A673 (cell line): ENCODE data around the gene DNAH7. TPM values are rescaled to one million over a fixed set of nuclear protein-coding genes. Genes with fewer than 3 reads are reported as not detected.

ENCODE experiments used
- BruUV-seq: library from RNA; stranded (reverse); fragments of 400-500 nt; replicated peaks from 2 replicates; lab custom pipeline; 2021; lab: Mats Ljungman, UMichigan
- CTCF ChIA-PET: fragments of 300-600 bp; sonication (Branson Sonifier 250); formaldehyde crosslinking; loops from one replicate; lab custom pipeline; 2022; ENCODE audit warnings: antibody characterized with exemption; lab: Charles Lee
- POLR2A ChIA-PET: fragments of 300-600 bp; sonication (Branson Sonifier 250); formaldehyde crosslinking; loops from one replicate; lab custom pipeline; 2022; ENCODE audit warnings: antibody characterized with exemption; ENCODE audit not compliant: low non-redundant PET; lab: Charles Lee
- DNase-seq: peaks from one replicate; pipeline ENCODE4 v3.0.0-alpha.2; 2015; ENCODE audit warnings: low spot score
- H3K27ac ChIP-seq: fragments of 200-600 bp; sonication (generic); 2 replicates; pipeline ENCODE4 v1.5.1; 2016; ENCODE audit warnings: mixed run types, low read depth, mild to moderate bottlenecking, mixed read lengths, antibody characterized with exemption, low read length; ENCODE audit not compliant: poor library complexity, severe bottlenecking
- H3K27me3 ChIP-seq: fragments of 200-600 bp; sonication (generic); replicated peaks from 2 replicates; pipeline ENCODE4 v1.6.1; 2017; ENCODE audit warnings: mixed run types, low read depth, mild to moderate bottlenecking, mixed read lengths, antibody characterized with exemption, low read length; ENCODE audit not compliant: insufficient read depth, poor library complexity
- H3K36me3 ChIP-seq: fragments of 200-600 bp; sonication (generic); 2 replicates; pipeline ENCODE4 v1.6.1; 2016; ENCODE audit warnings: mixed run types, mild to moderate bottlenecking, mixed read lengths, antibody characterized with exemption, low read length; ENCODE audit not compliant: insufficient read depth, poor library complexity, severe bottlenecking
- H3K4me1 ChIP-seq: fragments of 200-600 bp; sonication (generic); 2 replicates; pipeline ENCODE4 v1.6.1; 2017; ENCODE audit warnings: mixed run types, mild to moderate bottlenecking, mixed read lengths, antibody characterized with exemption, low read length; ENCODE audit not compliant: insufficient read depth, poor library complexity, severe bottlenecking
- H3K4me3 ChIP-seq: fragments of 200-600 bp; sonication (generic); 2 replicates; pipeline ENCODE4 v1.5.1; 2016; ENCODE audit warnings: low read depth, mixed run types, mild to moderate bottlenecking, mixed read lengths, low read length; ENCODE audit not compliant: poor library complexity, severe bottlenecking
- H3K9me3 ChIP-seq: fragments of 200-600 bp; sonication (generic); 2 replicates; pipeline ENCODE4 v1.6.1; 2016; ENCODE audit warnings: mixed run types, low read depth, mild to moderate bottlenecking, mixed read lengths, antibody characterized with exemption, low read length; ENCODE audit not compliant: poor library complexity, severe bottlenecking
- CTCF ChIP-seq: fragments of 300-800, 200-600 bp; sonication (generic); conservative IDR thresholded peaks from 2 replicates; pipeline ENCODE4 v1.5.1; 2017; ENCODE audit warnings: low read depth, mild to moderate bottlenecking, antibody characterized with exemption, low read length, moderate library complexity, mixed read lengths
- EZH2 ChIP-seq: fragments of 200-600 bp; sonication (generic); IDR thresholded peaks from 2 replicates; pipeline ENCODE4 v1.6.1; 2017; ENCODE audit warnings: borderline replicate concordance, low read depth, mild to moderate bottlenecking, mixed read lengths, antibody characterized with exemption, low read length; ENCODE audit not compliant: poor library complexity, severe bottlenecking
- intact Hi-C: fragments of 100-400 bp; cut with micrococcal nuclease; formaldehyde crosslinking; loops from one replicate; pipeline ENCODE4 v1.10.0; 2022; ENCODE audit not compliant: unreplicated experiment
- total RNA-seq: library from RNA; stranded (reverse); gene quantifications from 2 replicates; pipeline ENCODE4 v1.2.3, GENCODE V29; 2021

DNAH7 gene
- total RNA-seq, 1 experiment from 2014 or later: 0.95 TPM

- ChIA-PET POLR2A (no interaction called here), CTCF (no interaction called here)
- no TSS peak for BruUV-seq
- intact Hi-C loops: no loop called here
- TF ChIP-seq EZH2 (no peak), CTCF (no peak)
- no peak for DNase-seq
- Histone ChIP-seq H3K4me1 (no peaks in the 10 kb centered on the region), H3K27ac (no peak overlapping the region), H3K36me3 (no peaks in the 10 kb centered on the region), H3K4me3 (no peak overlapping the region), H3K27me3 (no peaks in the 10 kb centered on the region), H3K9me3 (peaks cover 11% of the 10 kb centered on the region)
Measured at GRCh38 chr2:195697681-195698220, 370.9 kb downstream of the DNAH7 start.

- intact Hi-C loops: no loop called here
- TF ChIP-seq EZH2: no peak
Measured at GRCh38 chr2:195696012-195696411, 372.6 kb downstream of the DNAH7 start.

GRCh38 chr2:195695002-195695631 lies 373.5 kb downstream of the DNAH7 start:
- peaks cover 6% of the 10 kb centered on the region for H3K9me3 ChIP-seq
- ChIA-PET POLR2A (no interaction called here), CTCF (no interaction called here)
- no peaks in the 10 kb centered on the region for H3K36me3 ChIP-seq
- DNase-seq: no peak
- intact Hi-C loops: no loop called here
- no peak overlapping the region for H3K27ac ChIP-seq
- no TSS peak for BruUV-seq
- no peaks in the 10 kb centered on the region for H3K27me3 ChIP-seq
- H3K4me3 ChIP-seq: no peak overlapping the region
- TF ChIP-seq CTCF (no peak), EZH2 (no peak)
- H3K4me1 ChIP-seq: no peaks in the 10 kb centered on the region

More at GRCh38 chr2:195696012-195696411, 372.6 kb downstream of the DNAH7 start:
- Histone ChIP-seq H3K36me3 (no peaks in the 10 kb centered on the region), H3K4me3 (no peak overlapping the region), H3K27ac (no peak overlapping the region), H3K9me3 (peaks cover 11% of the 10 kb centered on the region), H3K4me1 (no peaks in the 10 kb centered on the region), H3K27me3 (no peaks in the 10 kb centered on the region)
- CTCF ChIA-PET: no interaction called here
- BruUV-seq: no TSS peak
- DNase-seq: no peak
- POLR2A ChIA-PET: no interaction called here
